Cardiac fibroblast (primary cell): Measurements from ENCODE around the gene CNNM2.

Experiments used
- DNase-seq, 2 donors: peaks; one replicate each; pipeline versions ENCODE4 v3.0.0 to v3.0.0-alpha.2; 2010; ENCODE audit warnings: low read depth in 2 of 2
- H3K4me3 ChIP-seq, 2 donors: replicated peaks in 1 of 2; 1 replicate in 1 of 2; 2 replicates in 1 of 2; pipeline ENCODE4 v1.5.1; 2011; ENCODE audit warnings: low read depth in 2 of 2, low read length in 2 of 2, mild to moderate bottlenecking in 2 of 2, moderate library complexity in 1 of 2
- CTCF ChIP-seq: IDR thresholded peaks from one replicate; pipeline ENCODE4 v1.5.1; 2011; ENCODE audit warnings: low read depth, mild to moderate bottlenecking, low read length, inconsistent platforms

Gene CNNM2

GRCh38 chr10:103069453-103070331, 151.6 kb downstream of the CNNM2 start:
- peak; percentile 62 to 66 for DNase-seq
- no peak overlapping the region for H3K4me3 ChIP-seq
- peak; percentile 67 for TF ChIP-seq CTCF

GRCh38 chr10:103072276-103072675, 154.2 kb downstream of the CNNM2 start:
- DNase-seq = no peak

GRCh38 chr10:103072891-103073290, 154.8 kb downstream of the CNNM2 start:
- no peak overlapping the region for H3K4me3 ChIP-seq
- no peak for DNase-seq
- no peak for TF ChIP-seq CTCF

More at GRCh38 chr10:103072276-103072675, 154.2 kb downstream of the CNNM2 start:
- H3K4me3 ChIP-seq = no peak overlapping the region
- TF ChIP-seq CTCF = no peak

GRCh38 chr10:103077020-103077419, 158.9 kb downstream of the CNNM2 start:
- DNase-seq = no peak
- TF ChIP-seq CTCF = no peak
- no peak overlapping the region for H3K4me3 ChIP-seq

GRCh38 chr10:103077491-103078308, 159.6 kb downstream of the CNNM2 start:
- no peak for DNase-seq
- no peak for TF ChIP-seq CTCF
- H3K4me3 ChIP-seq = no peak overlapping the region

GRCh38 chr10:103078309-103078615, 160.2 kb downstream of the CNNM2 start:
- TF ChIP-seq CTCF = no peak
- no peak overlapping the region for H3K4me3 ChIP-seq
- no peak for DNase-seq
